Activated CD8-positive, alpha-beta T cell treated with anti-CD3 and anti-CD28 coated beads for 36 hours (primary cell): Measurements from ENCODE around the gene IGF2BP1. TPM values are rescaled to one million over a fixed set of nuclear protein-coding genes. Genes with fewer than 3 reads are reported as not detected.
"Not testable (repeated sequence)": the region's sequence is repeated elsewhere in the genome, so short reads cannot be mapped to it uniquely, and the experiment has no call there.

ENCODE experiments used
- ATAC-seq: fragments of 200-7000 bp; cut with Tn5 transposase; one replicate; pipeline ENCODE4 v1.10.0; 2021; ENCODE audit warnings: mild to moderate bottlenecking, moderate library complexity
- CTCF ChIA-PET: fragments of 350-600 bp; sonication (Branson Sonifier 250); formaldehyde crosslinking; loops from one replicate; lab custom pipeline; 2021; ENCODE audit warnings: antibody characterized with exemption; lab: Charles Lee
- POLR2A ChIA-PET: fragments of 350-600 bp; sonication (Branson Sonifier 250); formaldehyde crosslinking; loops from one replicate; lab custom pipeline; 2021; ENCODE audit warnings: antibody characterized with exemption; lab: Charles Lee
- DNase-seq: peaks from one replicate; pipeline ENCODE4 v3.0.0-alpha.2; 2020
- H3K27ac Mint-ChIP-seq: one replicate; pipeline ENCODE4 v1.8.0; 2021; ENCODE audit warnings: mild to moderate bottlenecking, mixed read lengths
- H3K27me3 Mint-ChIP-seq: one replicate; pipeline ENCODE4 v1.8.0; 2021; ENCODE audit warnings: mixed read lengths
- H3K36me3 Mint-ChIP-seq: one replicate; pipeline ENCODE4 v1.8.0; 2021; ENCODE audit warnings: low read depth, mixed read lengths
- H3K4me1 Mint-ChIP-seq: one replicate; pipeline ENCODE4 v1.8.0; 2021; ENCODE audit warnings: low read depth, mixed read lengths
- H3K4me3 Mint-ChIP-seq: one replicate; pipeline ENCODE4 v1.8.0; 2021; ENCODE audit warnings: mild to moderate bottlenecking, moderate library complexity, mixed read lengths
- H3K9me3 Mint-ChIP-seq: one replicate; pipeline ENCODE4 v1.8.0; 2021; ENCODE audit warnings: mixed read lengths
- intact Hi-C: fragments of 100-400 bp; cut with micrococcal nuclease; formaldehyde crosslinking; loops from one replicate; pipeline ENCODE4 v1.10.0; 2022
- total RNA-seq, 2 experiments: library from RNA; stranded (reverse); gene quantifications; one replicate each; pipeline ENCODE4 v1.2.3, GENCODE V29; 2021
- TF ChIP-seq, protein P1 (sequence below): fragments of 200-600 bp; IDR thresholded peaks from one replicate; pipeline ENCODE4 v1.8.0; 2022; ENCODE audit warnings: antibody characterized with exemption, mild to moderate bottlenecking

The IGF2BP1 gene
- total RNA-seq, 2 experiments from 2014 or later: 0.18 to 0.51 TPM

DNA sequence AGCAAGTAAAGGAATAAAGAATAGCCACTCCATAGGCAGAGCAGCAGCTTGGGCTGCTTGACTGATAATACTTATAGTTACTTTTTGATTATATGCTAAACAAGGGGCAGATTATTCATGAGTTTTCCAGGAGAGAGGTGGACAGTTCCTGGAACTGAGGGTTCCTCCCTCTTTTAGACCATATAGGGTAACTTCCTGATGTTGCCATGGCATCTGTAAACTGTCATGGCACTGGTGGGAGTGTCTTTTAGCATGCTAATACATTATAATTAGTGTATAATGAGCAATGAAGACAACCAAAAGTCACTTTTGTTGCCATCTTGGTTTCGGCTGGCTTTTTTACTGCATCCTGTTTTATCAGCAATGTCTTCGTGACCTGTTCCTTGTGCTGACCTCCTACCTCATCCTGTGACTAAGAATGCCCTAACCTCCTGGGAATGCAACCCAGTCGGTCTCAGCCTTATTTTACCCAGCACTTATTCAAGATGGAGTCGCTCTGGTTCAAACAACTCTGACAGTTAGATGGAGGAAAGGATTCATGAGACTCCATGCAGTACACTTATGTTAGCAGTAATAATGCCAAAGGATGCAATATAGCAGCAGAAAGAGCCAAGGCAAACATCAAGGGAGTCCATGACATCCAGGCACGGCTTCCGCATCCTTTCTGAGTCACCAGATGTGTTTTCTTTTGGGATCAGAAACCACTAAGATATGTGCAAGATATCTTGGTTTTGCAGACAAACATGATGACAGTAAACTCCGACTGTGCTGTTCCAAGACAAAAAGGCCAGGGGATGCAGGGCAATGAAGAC, 79.6 kb downstream of the IGF2BP1 start:
- TF ChIP-seq, protein P1, sequence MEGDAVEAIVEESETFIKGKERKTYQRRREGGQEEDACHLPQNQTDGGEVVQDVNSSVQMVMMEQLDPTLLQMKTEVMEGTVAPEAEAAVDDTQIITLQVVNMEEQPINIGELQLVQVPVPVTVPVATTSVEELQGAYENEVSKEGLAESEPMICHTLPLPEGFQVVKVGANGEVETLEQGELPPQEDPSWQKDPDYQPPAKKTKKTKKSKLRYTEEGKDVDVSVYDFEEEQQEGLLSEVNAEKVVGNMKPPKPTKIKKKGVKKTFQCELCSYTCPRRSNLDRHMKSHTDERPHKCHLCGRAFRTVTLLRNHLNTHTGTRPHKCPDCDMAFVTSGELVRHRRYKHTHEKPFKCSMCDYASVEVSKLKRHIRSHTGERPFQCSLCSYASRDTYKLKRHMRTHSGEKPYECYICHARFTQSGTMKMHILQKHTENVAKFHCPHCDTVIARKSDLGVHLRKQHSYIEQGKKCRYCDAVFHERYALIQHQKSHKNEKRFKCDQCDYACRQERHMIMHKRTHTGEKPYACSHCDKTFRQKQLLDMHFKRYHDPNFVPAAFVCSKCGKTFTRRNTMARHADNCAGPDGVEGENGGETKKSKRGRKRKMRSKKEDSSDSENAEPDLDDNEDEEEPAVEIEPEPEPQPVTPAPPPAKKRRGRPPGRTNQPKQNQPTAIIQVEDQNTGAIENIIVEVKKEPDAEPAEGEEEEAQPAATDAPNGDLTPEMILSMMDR: no peak
- Mint-ChIP-seq H3K27me3 (peaks cover 13% of the 10 kb centered on the region), H3K27ac (no peak overlapping the region), H3K9me3 (no peaks in the 10 kb centered on the region), H3K36me3 (no peaks in the 10 kb centered on the region), H3K4me3 (no peak overlapping the region), H3K4me1 (no peaks in the 10 kb centered on the region)
- ATAC-seq (no peak), DNase-seq (no peak)
- intact Hi-C loops: no loop called here
- CTCF ChIA-PET: no interaction called here
- POLR2A ChIA-PET: no interaction called here

DNA sequence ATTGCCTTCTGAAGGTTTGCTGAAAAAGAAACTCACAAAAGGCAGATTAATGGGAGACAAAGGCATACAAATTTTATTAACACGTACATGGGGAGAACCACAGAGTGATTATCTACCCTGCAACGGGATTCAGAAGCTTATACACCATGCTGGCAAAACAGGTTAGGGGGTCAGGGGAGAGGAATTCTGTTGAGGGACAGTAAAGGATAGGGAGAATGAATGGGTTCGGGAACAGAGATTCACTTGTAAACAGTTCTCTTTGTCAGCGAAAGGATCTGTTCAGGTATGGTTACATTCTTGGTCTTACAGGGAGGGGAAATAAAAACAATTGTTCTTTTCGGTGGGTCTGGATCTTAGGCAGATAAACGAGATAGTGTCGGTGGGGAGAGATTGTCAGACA, 81.1 kb downstream of the IGF2BP1 start:
- intact Hi-C loops: no loop called here
- TF ChIP-seq, protein P1: no peak
- Mint-ChIP-seq H3K36me3 (no peaks in the 10 kb centered on the region), H3K9me3 (no peaks in the 10 kb centered on the region), H3K4me1 (no peaks in the 10 kb centered on the region), H3K27me3 (peaks cover 13% of the 10 kb centered on the region), H3K27ac (no peak overlapping the region), H3K4me3 (no peak overlapping the region)
- no peak for DNase-seq
- ChIA-PET POLR2A (no interaction called here), CTCF (no interaction called here)
- no peak for ATAC-seq

DNA sequence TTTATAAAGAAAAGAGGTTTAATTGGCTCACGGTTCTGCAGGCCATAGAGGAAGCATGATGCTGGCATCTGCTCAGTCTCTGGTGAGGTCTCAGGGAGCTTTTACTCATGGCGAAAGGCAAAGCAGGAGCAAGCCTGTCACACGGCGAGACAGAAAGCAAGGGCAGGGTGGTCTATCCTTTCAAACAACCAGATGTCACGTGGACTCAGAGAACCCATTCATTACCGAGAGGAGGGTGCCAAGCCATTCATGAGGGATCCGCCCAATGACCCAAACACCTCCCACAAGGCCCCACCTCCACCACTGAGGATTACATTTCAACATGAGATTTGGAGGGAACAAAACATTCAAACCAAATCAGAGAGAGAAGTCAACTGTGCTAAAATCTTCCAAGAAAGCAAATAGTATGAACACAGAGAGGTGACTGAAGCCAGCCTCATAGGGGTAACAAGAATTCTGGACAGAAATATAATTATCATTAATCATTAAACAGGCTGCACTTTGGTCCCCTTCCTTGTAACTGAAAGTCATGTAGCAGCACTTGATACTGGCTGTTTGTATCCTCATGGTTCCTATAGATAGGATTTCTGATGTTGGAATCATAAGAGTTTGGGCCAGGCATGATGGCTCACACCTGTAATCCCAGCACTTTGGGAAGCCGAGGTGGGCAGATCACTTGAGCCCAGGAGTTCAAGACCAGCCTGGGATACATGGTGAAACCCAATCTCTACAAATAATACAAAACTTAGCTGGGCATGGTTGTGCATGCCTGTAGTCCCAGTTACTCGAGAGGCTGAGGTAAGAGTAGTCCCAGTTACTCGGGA, 82.9 kb downstream of the IGF2BP1 start:
- TF ChIP-seq, protein P1: no peak
- Mint-ChIP-seq H3K4me1 (no peaks in the 10 kb centered on the region), H3K9me3 (no peaks in the 10 kb centered on the region), H3K36me3 (no peaks in the 10 kb centered on the region), H3K27me3 (peaks cover 13% of the 10 kb centered on the region), H3K4me3 (no peak overlapping the region), H3K27ac (no peak overlapping the region)
- DNase-seq: no peak
- intact Hi-C loops: no loop called here
- no peak for ATAC-seq
- CTCF ChIA-PET: no interaction called here
- POLR2A ChIA-PET: no interaction called here

DNA sequence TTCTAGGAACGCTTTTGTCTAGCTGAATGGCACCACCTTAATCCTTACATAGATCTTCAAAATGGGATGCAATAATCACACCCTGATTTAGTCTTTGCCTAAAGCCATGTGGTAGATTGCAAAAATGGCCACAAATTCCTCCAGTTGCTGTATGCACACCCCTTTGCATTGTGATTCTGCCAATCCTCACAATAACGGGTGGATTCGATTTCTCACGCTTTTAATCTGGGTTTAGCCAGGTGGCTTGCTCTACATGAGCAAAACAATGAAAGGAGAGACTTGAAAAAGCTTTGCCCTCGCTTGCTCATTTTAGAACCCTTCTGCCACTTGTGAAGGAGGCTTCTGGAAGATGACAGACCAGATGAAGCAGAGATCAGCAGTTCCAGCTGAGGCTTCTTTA, 85.0 kb downstream of the IGF2BP1 start:
- no peaks in the 10 kb centered on the region for H3K36me3 Mint-ChIP-seq
- TF ChIP-seq, protein P1: no peak
- no peaks in the 10 kb centered on the region for H3K9me3 Mint-ChIP-seq
- ATAC-seq (no peak), DNase-seq (no peak)
- H3K4me3 Mint-ChIP-seq: no peak overlapping the region
- peaks cover 20% of the 10 kb centered on the region for H3K27me3 Mint-ChIP-seq
- H3K4me1 Mint-ChIP-seq: no peaks in the 10 kb centered on the region
- intact Hi-C loops: no loop called here
- no peak overlapping the region for H3K27ac Mint-ChIP-seq
- POLR2A ChIA-PET: no interaction called here
- CTCF ChIA-PET: interaction anchor here (1.3 kb wide), 1 partner anchor 8 kb away, joined by 3 read pairs; no protein-coding TSS in a partner anchor

DNA sequence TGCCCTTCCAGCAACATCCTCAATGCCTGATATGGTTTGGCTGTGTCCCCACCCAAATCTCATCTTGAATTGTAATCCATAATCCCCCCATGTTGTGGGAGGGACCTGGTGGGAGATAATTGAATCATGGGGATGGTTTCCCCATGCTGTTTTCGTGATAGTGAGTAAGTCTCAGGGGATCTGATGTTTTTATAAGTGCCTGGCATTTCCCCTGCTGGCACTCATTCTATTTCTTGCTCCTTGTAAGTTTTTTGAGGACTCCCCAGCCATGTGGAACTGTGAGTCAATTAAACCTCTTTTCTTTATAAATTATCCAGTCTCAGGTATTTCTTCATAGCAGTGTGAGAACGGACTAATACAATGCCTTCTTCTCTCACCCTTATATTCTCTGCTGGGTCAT, 87.9 kb downstream of the IGF2BP1 start:
- POLR2A ChIA-PET: interaction anchor here (0.6 kb wide), 1 partner anchor 55 kb away, joined by 3 read pairs; no protein-coding TSS in a partner anchor
- H3K27ac Mint-ChIP-seq, H3K4me3 Mint-ChIP-seq, H3K4me1 Mint-ChIP-seq, H3K36me3 Mint-ChIP-seq, ATAC-seq, CTCF ChIA-PET, H3K9me3 Mint-ChIP-seq, DNase-seq, intact Hi-C loops: not testable (repeated sequence)
- peaks cover 19% of the 10 kb centered on the region for H3K27me3 Mint-ChIP-seq
